Erythroblast (primary cell): ENCODE data around the gene ZBTB49.

Experiments
- GATA1 ChIP-seq: IDR thresholded peaks from 2 replicates; pipeline ENCODE4 v1.6.1; 2011; ENCODE audit warnings: low read depth, mild to moderate bottlenecking, control low read depth, low read length, moderate library complexity
- POLR2A ChIP-seq: IDR thresholded peaks from 2 replicates; pipeline ENCODE4 v1.6.1; 2011; ENCODE audit warnings: mild to moderate bottlenecking, low read length

- TF ChIP-seq POLR2A (no peak), GATA1 (no peak)
Measured at GRCh38 chr4:4349867-4350266, 59.8 kb downstream of the ZBTB49 start.
